HG02642 (cell line): ENCODE data around the gene CDH23.

Experiments used
- ATAC-seq: cut with Tn5 transposase; IDR thresholded peaks from one replicate; pipeline ENCODE4 v1.9.1; 2021; ENCODE audit warnings: mild to moderate bottlenecking; ENCODE audit not compliant: unreplicated experiment, poor library complexity

The CDH23 gene

GRCh38 chr10:71526653-71527052, 129.9 kb downstream of the CDH23 start:
- ATAC-seq: no peak

GRCh38 chr10:71527135-71527534, 130.4 kb downstream of the CDH23 start:
- ATAC-seq: no peak

- no peak for ATAC-seq
These were observed 131.9 kb downstream of the CDH23 start for GRCh38 chr10:71528371-71529206.

GRCh38 chr10:71529207-71529827, 132.6 kb downstream of the CDH23 start:
- no peak for ATAC-seq

GRCh38 chr10:71530781-71531180, 134.1 kb downstream of the CDH23 start:
- no peak for ATAC-seq

GRCh38 chr10:71531485-71532446, 135.0 kb downstream of the CDH23 start:
- no peak for ATAC-seq

GRCh38 chr10:71532878-71533277, 136.2 kb downstream of the CDH23 start:
- no peak for ATAC-seq

- no peak for ATAC-seq
These were observed 137.2 kb downstream of the CDH23 start for GRCh38 chr10:71533936-71534335.

- ATAC-seq: no peak
These were observed 138.0 kb downstream of the CDH23 start for GRCh38 chr10:71534568-71535194.

GRCh38 chr10:71536332-71536731, 139.6 kb downstream of the CDH23 start:
- ATAC-seq: no peak

GRCh38 chr10:71537125-71537524, 140.4 kb downstream of the CDH23 start:
- ATAC-seq: no peak

- no peak for ATAC-seq
These were observed 141.0 kb downstream of the CDH23 start for GRCh38 chr10:71537681-71538080.

- no peak for ATAC-seq
These were observed 142.0 kb downstream of the CDH23 start for GRCh38 chr10:71538608-71539260.

GRCh38 chr10:71539442-71540118, 142.9 kb downstream of the CDH23 start:
- no peak for ATAC-seq

- ATAC-seq: no peak
These were observed 145.8 kb downstream of the CDH23 start for GRCh38 chr10:71542478-71542877.

- ATAC-seq: no peak
These were observed 147.0 kb downstream of the CDH23 start for GRCh38 chr10:71543608-71544170.

GRCh38 chr10:71545001-71545400, 148.3 kb downstream of the CDH23 start:
- ATAC-seq: no peak

- no peak for ATAC-seq
These were observed 149.5 kb downstream of the CDH23 start for GRCh38 chr10:71546220-71546619.

- ATAC-seq: no peak
These were observed 150.6 kb downstream of the CDH23 start for GRCh38 chr10:71547312-71547711.
